Measurements from ENCODE around the gene WDCP. TPM values are rescaled to one million over a fixed set of nuclear protein-coding genes. Genes with fewer than 3 reads are reported as not detected.
"Not testable (repeated sequence)": the region's sequence is repeated elsewhere in the genome, so short reads cannot be mapped to it uniquely, and the experiment has no call there.

WDCP gene
- total and polyA plus RNA-seq, 2 donors from 2014 or later = 2.9 to 11.7 TPM

GRCh38 chr2:24016376-24016761 lies 30.8 kb downstream of the WDCP start:
- no peaks in the 10 kb centered on the region for H3K36me3 ChIP-seq (ENCODE audit: control insufficient read depth in 2 of 3, insufficient read depth in 3 of 3, low read length in 3 of 3)
- H3K27me3 ChIP-seq (ENCODE audit: control insufficient read depth, insufficient read depth, low read length) = no peaks in the 10 kb centered on the region
- no peaks in the 10 kb centered on the region for H3K9me3 ChIP-seq (ENCODE audit: control insufficient read depth in 2 of 3, insufficient read depth in 1 of 3, low read length in 3 of 3)
- FAIRE-seq = no peak
- H3K9ac ChIP-seq (ENCODE audit: low read length in 3 of 3) = no peak overlapping the region
- no peaks in the 10 kb centered on the region for H3K4me1 ChIP-seq (ENCODE audit: control insufficient read depth in 2 of 3, insufficient read depth in 2 of 3, low read depth in 1 of 3, low read length in 3 of 3)
- no peak for DNase-seq
- H3K27ac ChIP-seq (ENCODE audit: low read depth in 2 of 2, low read length in 2 of 2) = no peak overlapping the region
- TF ChIP-seq, protein P1, sequence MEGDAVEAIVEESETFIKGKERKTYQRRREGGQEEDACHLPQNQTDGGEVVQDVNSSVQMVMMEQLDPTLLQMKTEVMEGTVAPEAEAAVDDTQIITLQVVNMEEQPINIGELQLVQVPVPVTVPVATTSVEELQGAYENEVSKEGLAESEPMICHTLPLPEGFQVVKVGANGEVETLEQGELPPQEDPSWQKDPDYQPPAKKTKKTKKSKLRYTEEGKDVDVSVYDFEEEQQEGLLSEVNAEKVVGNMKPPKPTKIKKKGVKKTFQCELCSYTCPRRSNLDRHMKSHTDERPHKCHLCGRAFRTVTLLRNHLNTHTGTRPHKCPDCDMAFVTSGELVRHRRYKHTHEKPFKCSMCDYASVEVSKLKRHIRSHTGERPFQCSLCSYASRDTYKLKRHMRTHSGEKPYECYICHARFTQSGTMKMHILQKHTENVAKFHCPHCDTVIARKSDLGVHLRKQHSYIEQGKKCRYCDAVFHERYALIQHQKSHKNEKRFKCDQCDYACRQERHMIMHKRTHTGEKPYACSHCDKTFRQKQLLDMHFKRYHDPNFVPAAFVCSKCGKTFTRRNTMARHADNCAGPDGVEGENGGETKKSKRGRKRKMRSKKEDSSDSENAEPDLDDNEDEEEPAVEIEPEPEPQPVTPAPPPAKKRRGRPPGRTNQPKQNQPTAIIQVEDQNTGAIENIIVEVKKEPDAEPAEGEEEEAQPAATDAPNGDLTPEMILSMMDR (IDR thresholded peaks at IDR 0.05; ENCODE audit: borderline replicate concordance, extremely low read depth, insufficient read depth) = no peak
- intact Hi-C loops (cut with DNase I) = no loop called here
- H3K4me3 ChIP-seq (ENCODE audit: low read length in 3 of 3) = no peak overlapping the region

GRCh38 chr2:24015562-24016375 lies 31.4 kb downstream of the WDCP start:
- Histone ChIP-seq H3K4me1 (ENCODE audit: control insufficient read depth in 2 of 3, insufficient read depth in 2 of 3, low read depth in 1 of 3, low read length in 3 of 3) (no peaks in the 10 kb centered on the region), H3K36me3 (ENCODE audit: control insufficient read depth in 2 of 3, insufficient read depth in 3 of 3, low read length in 3 of 3) (no peaks in the 10 kb centered on the region), H3K9ac (ENCODE audit: low read length in 3 of 3) (no peak overlapping the region), H3K27ac (ENCODE audit: low read depth in 2 of 2, low read length in 2 of 2) (no peak overlapping the region), H3K27me3 (ENCODE audit: control insufficient read depth, insufficient read depth, low read length) (no peaks in the 10 kb centered on the region), H3K4me3 (ENCODE audit: low read length in 3 of 3) (no peak overlapping the region), H3K9me3 (ENCODE audit: control insufficient read depth in 2 of 3, insufficient read depth in 1 of 3, low read length in 3 of 3) (no peaks in the 10 kb centered on the region)
- FAIRE-seq = no peak
- TF ChIP-seq, protein P1 (IDR thresholded peaks at IDR 0.05; ENCODE audit: borderline replicate concordance, extremely low read depth, insufficient read depth) = no peak
- intact Hi-C loops (cut with DNase I) = no loop called here
- DNase-seq = no peak

DNA sequence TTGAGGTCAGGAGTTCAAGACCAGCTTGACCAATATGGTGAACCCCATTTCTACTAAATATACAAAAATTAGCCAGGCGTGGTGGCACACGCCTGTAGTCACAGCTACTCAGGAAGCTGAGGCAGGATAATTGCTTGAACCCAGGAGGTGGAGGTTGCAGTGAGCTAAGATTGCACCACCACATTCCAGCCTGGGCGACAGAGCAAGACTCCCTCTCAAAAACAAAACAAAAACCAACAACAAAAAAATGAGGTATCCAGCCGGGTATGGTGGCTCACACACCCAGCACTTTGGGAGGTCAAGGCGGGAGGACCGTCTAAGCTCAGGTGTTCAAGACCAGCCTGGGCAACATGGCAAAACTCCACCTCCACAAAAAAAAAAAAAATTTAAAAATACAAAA lies 32.3 kb downstream of the WDCP start:
- H3K9me3 ChIP-seq (ENCODE audit: control insufficient read depth in 2 of 3, insufficient read depth in 1 of 3, low read length in 3 of 3); H3K4me1 ChIP-seq (ENCODE audit: control insufficient read depth in 2 of 3, insufficient read depth in 2 of 3, low read depth in 1 of 3, low read length in 3 of 3); H3K9ac ChIP-seq (ENCODE audit: low read length in 3 of 3); intact Hi-C loops (cut with DNase I); FAIRE-seq; H3K4me3 ChIP-seq (ENCODE audit: low read length in 3 of 3); H3K36me3 ChIP-seq (ENCODE audit: control insufficient read depth in 2 of 3, insufficient read depth in 3 of 3, low read length in 3 of 3); DNase-seq; H3K27me3 ChIP-seq (ENCODE audit: control insufficient read depth, insufficient read depth, low read length); H3K27ac ChIP-seq (ENCODE audit: low read depth in 2 of 2, low read length in 2 of 2): not testable (repeated sequence)

GRCh38 chr2:24012521-24013188 lies 34.5 kb downstream of the WDCP start:
- DNase-seq (no peak), FAIRE-seq (no peak)
- Histone ChIP-seq H3K4me1 (ENCODE audit: control insufficient read depth in 2 of 3, insufficient read depth in 2 of 3, low read depth in 1 of 3, low read length in 3 of 3) (peaks cover 0 to 2% (median 0%) of the 10 kb centered on the region in 3 donors), H3K27ac (ENCODE audit: low read depth in 2 of 2, low read length in 2 of 2) (no peak overlapping the region), H3K27me3 (ENCODE audit: control insufficient read depth, insufficient read depth, low read length) (no peaks in the 10 kb centered on the region), H3K4me3 (ENCODE audit: low read length in 3 of 3) (no peak overlapping the region), H3K36me3 (ENCODE audit: control insufficient read depth in 2 of 3, insufficient read depth in 3 of 3, low read length in 3 of 3) (no peaks in the 10 kb centered on the region), H3K9me3 (ENCODE audit: control insufficient read depth in 2 of 3, insufficient read depth in 1 of 3, low read length in 3 of 3) (no peaks in the 10 kb centered on the region), H3K9ac (ENCODE audit: low read length in 3 of 3) (no peak overlapping the region)
- intact Hi-C loops (cut with DNase I) = no loop called here
- TF ChIP-seq, protein P1 (IDR thresholded peaks at IDR 0.05; ENCODE audit: borderline replicate concordance, extremely low read depth, insufficient read depth) = no peak
